ENCODE measurements around the gene HSPA14. TPM values are rescaled to one million over a fixed set of nuclear protein-coding genes. Genes with fewer than 3 reads are reported as not detected.

HSPA14 gene
- polyA plus RNA-seq, 1 donor (not counting 4 experiments of a cell fraction or from before 2014, with no cell fraction given) = 29.5 TPM

GRCh38 chr10:14820010-14820774 is 17.9 kb upstream of the HSPA14 start:
- TF ChIP-seq CTCF (optimal IDR thresholded peaks at IDR 0.05 in 1 of 3, IDR thresholded peaks at IDR 0.05 in 1 of 3, conservative IDR thresholded peaks at IDR 0.05 in 1 of 3; ENCODE audit: extremely low read depth in 1 of 3, insufficient read depth in 2 of 3, low read length in 3 of 3) (no peak), EZH2 (IDR thresholded peaks at IDR 0.05; ENCODE audit: low read length) (no peak)
- Histone ChIP-seq H3K9me1 (ENCODE audit: control insufficient read depth, extremely low read depth, insufficient read depth, low read length) (no peaks in the 10 kb centered on the region), H3K9ac (ENCODE audit: control insufficient read depth, extremely low read depth, insufficient read depth, low read length) (no peak overlapping the region), H3K4me3 (ENCODE audit: control insufficient read depth in 2 of 3, extremely low read depth in 1 of 3, insufficient read depth in 2 of 3, low read depth in 1 of 3, low read length in 3 of 3) (no peak overlapping the region), H2AFZ (ENCODE audit: control insufficient read depth, low read length) (no peak overlapping the region), H3K9me3 (ENCODE audit: control insufficient read depth, low read depth, low read length) (no peaks in the 10 kb centered on the region), H3K4me1 (ENCODE audit: control insufficient read depth, extremely low read depth, insufficient read depth, low read length) (peaks cover 11% of the 10 kb centered on the region), H3K27me3 (ENCODE audit: control insufficient read depth, extremely low read depth, insufficient read depth, low read length) (no peaks in the 10 kb centered on the region), H3K36me3 (ENCODE audit: control insufficient read depth in 2 of 2, extremely low read depth in 1 of 2, insufficient read depth in 2 of 2, low read length in 2 of 2) (no peaks in the 10 kb centered on the region), H3K79me2 (ENCODE audit: control insufficient read depth, insufficient read depth, low read length) (no peaks in the 10 kb centered on the region), H4K20me1 (ENCODE audit: control insufficient read depth, extremely low read depth, insufficient read depth, low read length) (no peaks in the 10 kb centered on the region), H3K4me2 (ENCODE audit: control insufficient read depth, extremely low read depth, insufficient read depth, low read depth, low read length) (no peak overlapping the region), H3K27ac (ENCODE audit: control insufficient read depth, insufficient read depth, low read length) (peak overlapping the region; percentile 14)
- FAIRE-seq (peak; percentile 26), DNase-seq (ENCODE audit: low read depth, low spot score) (peak; percentile 73)
- dilution Hi-C loops (cut with MboI; ENCODE audit: extremely low pct_ligation_motif_present, low sequenced_read_pairs) = no loop called here

DNA sequence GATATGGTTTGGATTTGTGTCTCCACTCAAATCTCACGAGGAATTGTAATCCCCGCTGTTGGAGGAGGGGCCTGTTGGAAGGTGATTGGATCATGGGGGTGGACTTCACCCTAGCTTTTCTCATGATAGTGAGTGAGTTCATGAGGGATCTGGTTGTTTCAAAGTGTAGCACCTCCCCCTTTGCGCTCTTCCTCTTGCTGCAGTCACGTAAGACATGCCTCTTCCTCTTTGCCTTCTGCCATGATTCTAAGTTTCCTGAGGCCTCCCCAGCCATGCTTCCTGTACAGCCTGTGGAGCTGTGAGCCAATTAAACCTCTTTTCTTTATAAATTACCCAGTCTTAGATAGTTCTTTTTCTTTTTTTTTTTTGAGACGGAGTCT is 17.3 kb upstream of the HSPA14 start:
- TF ChIP-seq CTCF (optimal IDR thresholded peaks at IDR 0.05 in 1 of 3, IDR thresholded peaks at IDR 0.05 in 1 of 3, conservative IDR thresholded peaks at IDR 0.05 in 1 of 3; ENCODE audit: extremely low read depth in 1 of 3, insufficient read depth in 2 of 3, low read length in 3 of 3) (no peak), EZH2 (IDR thresholded peaks at IDR 0.05; ENCODE audit: low read length) (no peak)
- no peak for DNase-seq (ENCODE audit: low read depth, low spot score)
- Histone ChIP-seq H3K9ac (ENCODE audit: control insufficient read depth, extremely low read depth, insufficient read depth, low read length) (no peak overlapping the region), H3K79me2 (ENCODE audit: control insufficient read depth, insufficient read depth, low read length) (no peaks in the 10 kb centered on the region), H3K36me3 (ENCODE audit: control insufficient read depth in 2 of 2, extremely low read depth in 1 of 2, insufficient read depth in 2 of 2, low read length in 2 of 2) (no peaks in the 10 kb centered on the region), H3K27me3 (ENCODE audit: control insufficient read depth, extremely low read depth, insufficient read depth, low read length) (no peaks in the 10 kb centered on the region), H3K4me3 (ENCODE audit: control insufficient read depth in 2 of 3, extremely low read depth in 1 of 3, insufficient read depth in 2 of 3, low read depth in 1 of 3, low read length in 3 of 3) (no peak overlapping the region), H3K4me1 (ENCODE audit: control insufficient read depth, extremely low read depth, insufficient read depth, low read length) (peaks cover 11% of the 10 kb centered on the region), H2AFZ (ENCODE audit: control insufficient read depth, low read length) (no peak overlapping the region), H3K9me1 (ENCODE audit: control insufficient read depth, extremely low read depth, insufficient read depth, low read length) (no peaks in the 10 kb centered on the region), H3K9me3 (ENCODE audit: control insufficient read depth, low read depth, low read length) (no peaks in the 10 kb centered on the region), H3K27ac (ENCODE audit: control insufficient read depth, insufficient read depth, low read length) (no peak overlapping the region), H4K20me1 (ENCODE audit: control insufficient read depth, extremely low read depth, insufficient read depth, low read length) (no peaks in the 10 kb centered on the region), H3K4me2 (ENCODE audit: control insufficient read depth, extremely low read depth, insufficient read depth, low read depth, low read length) (no peak overlapping the region)
- dilution Hi-C loops (cut with MboI; ENCODE audit: extremely low pct_ligation_motif_present, low sequenced_read_pairs) = no loop called here
- FAIRE-seq = no peak
